ENCODE measurements around the gene MCF2.

Gene MCF2

GRCh38 chrX:139581068-139581467 lies 126.9 kb downstream of the MCF2 start:
- DNase-seq, result no peak

DNA sequence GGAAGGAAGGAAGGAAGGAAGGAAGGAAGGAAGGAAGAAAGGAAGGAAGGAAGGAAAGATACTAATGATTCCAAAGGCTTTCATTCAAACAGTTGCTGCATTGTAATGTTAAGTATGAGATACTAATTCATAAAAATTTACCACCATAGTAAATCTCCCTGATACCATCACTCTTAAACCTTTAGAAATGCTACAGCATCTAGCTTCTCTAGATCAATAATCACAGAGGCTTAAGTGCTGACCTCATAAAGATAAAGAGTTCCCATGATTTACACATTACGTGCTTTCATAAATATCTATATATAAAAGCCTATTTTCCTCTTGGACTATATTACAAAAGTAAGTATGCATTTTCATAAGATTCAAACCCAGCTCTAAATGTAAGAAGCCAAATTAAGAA lies 141.0 kb downstream of the MCF2 start:
- no peak for DNase-seq

DNA sequence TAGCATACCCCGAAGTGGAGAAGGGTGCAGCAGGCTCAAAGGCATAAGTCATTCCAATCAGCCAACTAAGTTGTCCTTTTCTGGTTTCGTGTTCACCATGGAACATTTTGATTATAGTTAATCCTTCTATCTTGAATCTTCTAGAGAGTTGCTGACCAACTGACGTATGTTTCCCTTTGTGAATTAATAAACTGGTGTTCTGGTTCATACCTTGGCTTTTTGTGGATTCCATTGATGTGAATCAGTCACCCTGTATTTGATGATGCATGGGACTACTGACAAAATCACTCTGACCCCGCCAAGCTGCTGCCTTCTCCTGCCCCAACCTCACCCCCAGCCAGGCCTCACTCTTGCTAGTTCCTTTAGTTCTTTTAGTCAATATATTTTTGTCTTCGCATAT lies 144.7 kb downstream of the MCF2 start:
- DNase-seq, result no peak

DNA sequence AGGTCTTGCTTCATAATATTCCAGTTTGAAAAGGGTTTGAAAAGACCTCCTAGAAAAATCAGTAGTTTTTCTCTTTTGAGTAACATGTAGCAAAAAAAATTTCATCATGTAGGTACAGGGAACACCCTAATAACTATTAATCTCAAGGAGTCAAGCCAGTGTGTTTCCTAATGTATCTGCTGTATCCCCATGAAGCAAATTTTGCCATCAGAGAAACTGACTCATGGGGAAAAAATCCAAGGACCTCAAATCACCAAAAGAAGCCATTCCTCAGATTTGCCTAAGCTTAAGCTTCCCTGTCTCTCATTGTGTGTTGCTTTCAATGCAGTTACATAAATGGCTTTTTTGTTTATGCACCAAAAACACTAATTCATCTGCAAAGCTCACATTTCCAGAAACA lies 147.7 kb downstream of the MCF2 start:
- DNase-seq, result no peak

GRCh38 chrX:139559383-139560042 lies 148.5 kb downstream of the MCF2 start:
- no peak for DNase-seq

DNA sequence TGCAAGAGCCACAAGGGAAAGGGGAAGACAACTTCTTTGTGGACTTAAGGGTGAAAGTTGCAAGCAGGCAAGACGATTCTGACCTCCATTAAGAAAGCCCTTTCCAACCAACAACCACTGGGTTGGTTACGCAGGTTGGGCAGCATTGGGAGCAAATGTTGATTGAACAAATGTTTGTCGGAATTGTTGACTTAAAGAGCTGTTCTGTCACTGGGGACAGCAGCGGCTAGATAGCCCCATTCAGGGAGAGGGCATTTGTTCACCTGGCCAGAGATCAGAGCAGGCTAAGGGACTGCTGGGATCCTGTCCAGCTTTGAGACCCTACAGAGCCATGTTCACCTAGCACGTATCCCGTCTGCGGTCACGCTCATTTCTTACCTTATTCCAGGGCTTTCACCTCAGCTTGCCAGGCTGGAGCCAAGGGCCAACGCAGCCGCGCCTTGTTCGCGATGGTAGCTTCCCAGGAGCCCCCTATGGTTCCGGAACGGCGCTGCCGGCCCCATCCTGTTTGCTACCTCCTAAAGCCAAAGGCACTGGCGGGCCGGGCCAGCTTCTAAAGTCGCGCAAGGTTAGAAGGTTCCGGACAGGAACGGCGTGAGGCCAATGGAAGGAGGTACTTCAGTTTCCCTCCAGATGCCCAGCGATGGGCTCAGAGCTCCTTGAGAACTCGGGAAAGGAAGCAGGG lies 152.8 kb downstream of the MCF2 start:
- DNase-seq, result no peak

DNA sequence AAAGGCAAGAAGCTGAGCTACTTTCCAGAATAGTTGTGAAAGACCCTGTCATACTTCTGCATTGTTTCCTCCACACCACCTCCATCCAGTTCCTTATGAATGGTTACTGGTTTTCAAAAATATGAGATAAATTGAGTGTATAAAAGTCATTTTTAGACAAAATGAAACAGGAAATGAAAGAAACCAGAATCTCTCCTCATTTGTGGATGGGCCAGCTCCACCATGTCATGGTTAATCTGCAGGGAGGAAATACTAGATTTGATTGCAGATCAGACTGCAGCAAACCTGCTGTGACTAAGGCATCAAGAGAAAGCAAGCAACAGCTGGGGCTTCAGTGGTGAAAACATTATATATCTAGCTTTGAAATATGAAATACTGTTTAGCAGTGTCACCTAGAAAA lies 153.6 kb downstream of the MCF2 start:
- DNase-seq, result no peak

GRCh38 chrX:139544591-139544990 lies 163.4 kb downstream of the MCF2 start:
- no peak for DNase-seq

GRCh38 chrX:139543920-139544319 lies 164.0 kb downstream of the MCF2 start:
- DNase-seq, result no peak

DNA sequence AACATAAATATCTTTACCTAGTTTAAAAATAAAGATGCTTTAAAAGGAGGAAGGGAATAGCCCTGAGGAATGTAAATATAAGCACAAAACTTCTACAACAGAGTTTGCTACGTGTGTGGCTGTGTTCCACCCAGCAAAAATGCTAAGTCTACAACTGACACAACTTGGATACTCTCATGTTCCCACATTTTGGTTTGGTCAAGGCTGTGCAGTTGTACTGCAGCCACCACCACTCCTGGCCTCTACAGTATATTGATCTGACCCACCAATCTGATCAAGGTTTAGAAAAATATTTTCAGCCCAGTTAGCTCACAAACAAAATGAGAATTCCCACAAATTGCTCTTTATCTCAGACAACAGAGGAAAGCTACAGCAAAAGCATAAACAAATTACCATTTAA lies 165.3 kb downstream of the MCF2 start:
- DNase-seq, result no peak

DNA sequence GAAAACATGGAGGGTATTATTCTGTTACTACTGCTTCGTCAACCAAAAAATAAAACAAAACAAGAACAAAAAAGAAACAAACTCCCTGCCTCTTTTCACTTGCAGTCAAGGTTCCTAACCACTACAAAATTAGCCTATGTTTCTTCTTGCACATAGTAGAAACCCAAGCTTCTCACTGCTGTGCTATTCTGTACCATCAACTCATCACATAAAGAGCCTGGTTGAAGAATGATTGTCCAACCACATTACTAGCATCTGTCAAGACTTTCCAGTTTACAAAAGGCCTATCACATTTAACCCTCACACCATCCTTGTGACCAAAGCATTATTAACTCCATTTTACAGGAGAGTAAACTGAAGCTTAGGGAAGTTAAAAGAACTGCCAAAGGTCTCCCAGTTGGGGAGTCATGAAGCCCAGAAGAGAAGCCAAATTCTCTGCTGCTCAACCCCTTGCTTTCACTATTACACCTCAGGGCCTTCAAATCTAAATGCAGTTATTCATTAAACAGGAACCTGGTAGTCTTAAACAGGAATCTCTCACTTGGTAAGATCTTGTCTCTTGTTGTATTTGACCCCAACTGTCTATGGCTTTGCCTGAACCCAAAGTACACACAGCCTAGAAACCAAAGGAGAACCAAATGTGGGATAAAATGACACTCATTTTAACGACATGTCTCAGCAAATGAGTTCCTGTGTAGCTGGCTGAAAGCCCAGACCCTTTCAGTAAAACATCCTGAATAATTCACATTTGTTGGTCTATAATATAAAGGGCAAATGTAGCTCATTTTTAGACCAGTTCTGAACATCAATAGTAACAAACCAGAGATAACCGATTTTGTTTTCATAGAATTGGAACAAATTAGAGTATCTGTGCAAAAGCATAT lies 168.8 kb downstream of the MCF2 start:
- no peak for DNase-seq

- DNase-seq, result no peak
Measured at GRCh38 chrX:139533444-139533843, 174.5 kb downstream of the MCF2 start.

DNA sequence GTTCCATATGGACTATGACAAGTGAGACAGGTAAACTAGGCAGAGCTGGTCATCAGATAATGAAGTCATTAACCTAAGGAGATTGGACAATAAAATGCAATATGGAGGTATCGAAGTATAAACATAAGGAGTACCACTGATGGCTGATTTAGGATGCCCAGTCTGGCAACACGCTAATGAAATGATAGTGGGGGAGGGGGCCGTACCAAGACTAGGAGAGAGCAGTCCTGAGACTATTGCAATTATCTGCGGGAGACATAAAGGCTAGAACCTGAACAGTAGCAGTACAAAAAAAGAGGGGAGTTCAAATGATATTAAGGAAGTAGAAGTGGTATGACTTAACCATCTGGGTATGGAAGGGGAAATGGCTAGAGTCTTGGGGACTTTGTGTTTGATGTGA lies 175.1 kb downstream of the MCF2 start:
- DNase-seq, result no peak
